ENCODE measurements around the gene HERPUD1. TPM values are rescaled to one million over a fixed set of nuclear protein-coding genes. Genes with fewer than 3 reads are reported as not detected.
A peak's percentile ranks its signal among the peaks of the same experiment; 100 is the strongest.
"Not testable (repeated sequence)": the region's sequence is repeated elsewhere in the genome, so short reads cannot be mapped to it uniquely, and the experiment has no call there.

HERPUD1 gene
- total RNA-seq, 2 donors from 2014 or later: 127 to 141 TPM

DNA sequence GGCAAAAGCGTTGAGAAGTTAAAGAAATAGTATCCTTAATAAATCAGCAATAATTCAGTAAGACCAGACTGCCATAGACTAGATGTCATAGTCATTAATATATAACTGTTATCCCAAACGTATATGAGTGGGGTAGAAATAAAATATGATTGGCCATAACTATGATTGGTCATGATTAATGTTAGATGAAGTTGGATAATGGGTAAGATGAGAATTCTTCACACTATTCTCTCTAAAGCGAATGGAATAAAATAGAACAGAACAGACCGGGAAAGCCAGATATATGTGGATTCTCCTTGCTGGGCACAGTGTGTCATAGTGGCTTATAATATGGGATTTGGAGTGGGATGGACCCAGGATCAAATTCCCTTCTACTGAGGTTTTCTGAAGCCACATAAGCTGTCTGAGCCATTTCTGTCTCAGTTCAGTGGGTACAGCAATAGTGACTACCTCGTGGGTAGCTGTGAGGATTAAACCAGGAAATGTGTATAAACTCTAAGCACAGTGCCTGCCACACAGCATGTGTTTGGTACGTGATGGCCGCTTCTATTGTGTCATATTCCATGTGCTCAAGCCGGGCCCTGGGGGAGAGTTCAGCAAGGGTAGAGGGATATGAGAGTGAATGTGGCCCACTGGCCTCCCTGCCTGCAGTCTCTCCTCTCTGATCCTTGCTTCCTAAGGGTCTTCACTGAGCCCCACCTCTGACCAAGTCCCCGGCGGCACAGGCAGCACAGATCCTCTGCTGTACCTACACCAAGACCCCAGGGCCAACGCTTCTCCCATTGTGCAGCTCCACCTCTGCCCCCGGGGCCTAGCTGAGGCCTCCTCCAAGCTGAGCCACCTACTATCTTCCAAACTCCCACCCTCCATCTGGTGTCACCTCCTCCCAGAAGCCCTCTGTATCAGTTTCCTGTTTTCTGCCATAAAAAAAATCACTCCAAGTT, 33.5 kb downstream of the HERPUD1 start:
- no peaks in the 10 kb centered on the region for H3K27me3 Mint-ChIP-seq
- no peaks in the 10 kb centered on the region for H3K9me3 Mint-ChIP-seq
- H3K4me3 Mint-ChIP-seq: no peak overlapping the region
- no peak for ATAC-seq
- DNase-seq (ENCODE audit: low spot score): no peak
- H3K4me1 Mint-ChIP-seq (ENCODE audit: low read depth in 2 of 2): peaks cover 16 to 17% of the 10 kb centered on the region in 2 donors
- H3K36me3 Mint-ChIP-seq: no peaks in the 10 kb centered on the region
- peak overlapping the region; percentile 64 for H3K27ac Mint-ChIP-seq

- Mint-ChIP-seq H3K4me3 (no peak overlapping the region), H3K9me3 (no peaks in the 10 kb centered on the region), H3K27ac (peak overlapping the region; percentile 64), H3K4me1 (ENCODE audit: low read depth in 2 of 2) (peaks cover 16 to 17% of the 10 kb centered on the region in 2 donors), H3K27me3 (no peaks in the 10 kb centered on the region), H3K36me3 (no peaks in the 10 kb centered on the region)
- DNase-seq (ENCODE audit: low spot score): no peak
- ATAC-seq: no peak
These were observed 34.1 kb downstream of the HERPUD1 start for GRCh38 chr16:56966093-56966475.

DNA sequence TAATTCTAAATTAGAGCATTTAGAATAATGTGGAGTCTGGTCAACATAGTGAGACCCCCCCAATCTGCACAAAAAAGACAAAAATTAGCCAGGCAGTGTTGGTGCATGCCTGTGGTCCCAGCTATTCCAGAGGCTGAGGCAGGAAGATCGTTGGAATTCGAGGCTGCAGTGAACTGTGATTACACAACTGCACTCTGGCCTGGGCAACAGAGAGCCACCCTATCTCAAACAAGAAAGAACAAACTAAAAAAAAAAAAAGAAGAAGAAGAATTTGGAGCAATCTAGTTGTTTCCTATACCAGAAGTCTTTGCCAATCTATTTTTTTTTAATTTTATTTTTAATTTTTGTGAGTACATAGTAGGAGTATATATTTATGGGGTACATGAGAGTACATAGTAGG, 35.8 kb downstream of the HERPUD1 start:
- no peaks in the 10 kb centered on the region for H3K36me3 Mint-ChIP-seq
- no peak overlapping the region for H3K27ac Mint-ChIP-seq
- ATAC-seq (no peak), DNase-seq (ENCODE audit: low spot score) (no peak)
- H3K9me3 Mint-ChIP-seq: no peaks in the 10 kb centered on the region
- H3K27me3 Mint-ChIP-seq: no peaks in the 10 kb centered on the region
- H3K4me3 Mint-ChIP-seq: no peak overlapping the region
- peaks cover 16 to 17% of the 10 kb centered on the region in 2 donors for H3K4me1 Mint-ChIP-seq (ENCODE audit: low read depth in 2 of 2)

GRCh38 chr16:56969769-56970168, 37.8 kb downstream of the HERPUD1 start:
- no peaks in the 10 kb centered on the region for H3K36me3 Mint-ChIP-seq
- peaks cover 14 to 16% of the 10 kb centered on the region in 2 donors for H3K4me1 Mint-ChIP-seq (ENCODE audit: low read depth in 2 of 2)
- H3K9me3 Mint-ChIP-seq: no peaks in the 10 kb centered on the region
- H3K27me3 Mint-ChIP-seq: no peaks in the 10 kb centered on the region
- H3K27ac Mint-ChIP-seq: no peak overlapping the region
- H3K4me3 Mint-ChIP-seq: no peak overlapping the region
- ATAC-seq: no peak
- no peak for DNase-seq (ENCODE audit: low spot score)

DNA sequence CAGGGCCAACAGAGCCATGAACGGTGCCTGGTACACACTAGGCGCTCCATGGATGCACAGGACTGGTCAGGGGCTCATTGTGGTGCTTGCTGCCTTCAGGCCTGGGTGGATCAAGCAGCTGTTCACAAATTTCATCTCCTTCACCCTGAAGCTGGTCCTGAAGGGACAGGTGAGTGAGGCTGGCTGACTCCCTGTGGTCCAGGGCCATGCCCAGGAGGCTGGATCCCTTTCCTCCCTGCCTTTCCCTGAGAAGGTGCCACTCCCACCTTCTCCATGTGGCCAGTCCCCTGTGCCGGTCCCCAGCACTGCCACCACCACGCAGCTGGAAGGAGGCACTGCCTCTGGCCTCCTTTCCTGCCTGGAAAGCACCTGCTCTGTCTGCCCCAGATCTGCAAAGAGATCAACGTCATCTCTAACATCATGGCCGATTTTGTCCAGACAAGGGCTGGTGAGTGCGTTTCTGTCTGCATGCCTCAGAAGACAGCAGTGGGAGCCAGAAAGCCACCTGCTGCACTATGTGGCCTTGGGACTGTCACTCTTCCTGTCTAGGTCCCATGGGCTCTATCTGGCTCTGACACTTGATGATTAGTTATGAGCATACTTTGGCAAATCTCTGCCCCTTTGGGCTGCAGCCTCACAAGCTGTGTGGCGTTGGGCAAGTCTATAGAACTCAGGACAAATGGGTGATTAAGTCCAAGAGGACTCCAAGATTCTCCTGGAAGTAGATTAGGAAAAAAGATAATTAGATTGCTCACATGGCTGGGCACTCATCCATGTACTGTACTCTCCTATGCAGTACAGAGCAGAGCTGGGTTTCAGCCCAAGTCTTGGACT, 39.2 kb downstream of the HERPUD1 start:
- peak overlapping the region in 1 of 2 donors; percentile 47 for H3K27ac Mint-ChIP-seq
- H3K36me3 Mint-ChIP-seq: no peaks in the 10 kb centered on the region
- H3K4me3 Mint-ChIP-seq: no peak overlapping the region
- H3K4me1 Mint-ChIP-seq (ENCODE audit: low read depth in 2 of 2): peaks cover 0 to 4% of the 10 kb centered on the region in 2 donors
- no peaks in the 10 kb centered on the region for H3K9me3 Mint-ChIP-seq
- ATAC-seq (peak in 1 of 2 donors; percentile 7), DNase-seq (ENCODE audit: low spot score) (peak; percentile 29)
- no peaks in the 10 kb centered on the region for H3K27me3 Mint-ChIP-seq

DNA sequence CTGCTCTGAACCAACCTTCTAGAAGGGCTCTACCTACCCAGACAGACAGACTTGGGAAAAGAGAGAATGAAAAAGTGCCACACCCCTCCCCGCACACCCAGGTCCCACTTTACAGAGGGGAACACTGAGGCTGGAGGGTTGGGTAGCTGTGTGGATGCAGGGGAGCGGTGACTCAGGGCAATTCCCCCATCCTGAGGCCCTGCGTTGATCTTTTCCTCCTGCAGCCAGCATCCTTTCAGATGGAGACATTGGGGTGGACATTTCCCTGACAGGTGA, 39.8 kb downstream of the HERPUD1 start:
- Mint-ChIP-seq H3K27ac (no peak overlapping the region), H3K9me3 (no peaks in the 10 kb centered on the region), H3K4me1 (ENCODE audit: low read depth in 2 of 2) (peaks cover 4% of the 10 kb centered on the region in 2 donors), H3K27me3 (peaks cover 0 to 5% of the 10 kb centered on the region in 2 donors), H3K36me3 (no peaks in the 10 kb centered on the region), H3K4me3 (no peak overlapping the region)
- ATAC-seq (no peak), DNase-seq (ENCODE audit: low spot score) (peak; percentile 49)

DNA sequence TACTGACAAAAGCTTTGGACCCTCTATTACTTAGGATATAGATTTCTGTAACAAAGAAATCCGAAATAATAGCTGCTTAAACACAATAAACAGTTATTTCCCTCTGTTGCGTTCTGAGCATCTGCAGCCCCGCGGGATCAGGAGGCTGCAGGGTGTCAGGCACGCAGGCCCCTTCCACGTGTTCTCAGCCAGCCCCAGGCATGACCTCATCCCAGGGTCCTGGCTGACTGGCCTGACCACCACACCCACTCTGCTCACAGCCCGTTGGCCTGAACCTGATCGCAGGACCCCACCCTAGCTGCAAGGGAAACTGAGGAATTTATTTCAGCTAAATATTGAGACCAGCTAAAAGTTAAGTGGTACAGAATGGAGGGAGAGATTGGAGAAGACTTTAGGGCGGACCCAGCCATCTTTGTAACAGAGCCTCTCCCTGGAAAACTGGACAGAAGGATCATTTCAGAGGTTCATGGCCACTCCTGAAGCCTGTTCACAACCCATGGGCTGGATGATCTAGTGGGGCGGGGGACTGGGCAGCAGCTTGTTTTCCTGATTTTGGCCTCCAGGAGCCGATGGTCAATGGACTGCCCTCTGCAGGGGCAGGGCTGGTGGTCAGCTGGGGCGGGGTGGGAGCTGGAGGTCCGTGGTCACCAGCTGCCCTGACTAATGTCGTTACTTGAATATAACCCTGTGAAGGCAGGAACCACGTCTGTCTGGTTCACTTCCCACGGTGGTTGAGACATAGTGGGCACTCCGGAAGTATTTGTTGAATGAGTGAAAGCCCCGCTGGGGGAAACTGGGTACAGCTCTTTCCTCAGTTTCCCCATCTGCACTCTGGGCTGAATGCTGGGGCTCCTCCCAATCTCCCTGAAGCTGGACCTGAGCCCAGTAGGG, 40.7 kb downstream of the HERPUD1 start:
- peaks cover 4 to 5% of the 10 kb centered on the region in 2 donors for H3K4me1 Mint-ChIP-seq (ENCODE audit: low read depth in 2 of 2)
- no peaks in the 10 kb centered on the region for H3K9me3 Mint-ChIP-seq
- H3K36me3 Mint-ChIP-seq: no peaks in the 10 kb centered on the region
- H3K27me3 Mint-ChIP-seq: peaks cover 0 to 7% of the 10 kb centered on the region in 2 donors
- H3K4me3 Mint-ChIP-seq: no peak overlapping the region
- ATAC-seq: no peak
- peak; percentile 38 for DNase-seq (ENCODE audit: low spot score)
- H3K27ac Mint-ChIP-seq: no peak overlapping the region

- no peak overlapping the region for H3K27ac Mint-ChIP-seq
- H3K4me3 Mint-ChIP-seq: no peak overlapping the region
- H3K27me3 Mint-ChIP-seq: peaks cover 0 to 7% of the 10 kb centered on the region in 2 donors
- ATAC-seq (no peak), DNase-seq (ENCODE audit: low spot score) (peak; percentile 41)
- H3K36me3 Mint-ChIP-seq: no peaks in the 10 kb centered on the region
- H3K9me3 Mint-ChIP-seq: no peaks in the 10 kb centered on the region
- peaks cover 4 to 5% of the 10 kb centered on the region in 2 donors for H3K4me1 Mint-ChIP-seq (ENCODE audit: low read depth in 2 of 2)
These were observed 41.4 kb downstream of the HERPUD1 start for GRCh38 chr16:56973294-56973689.

DNA sequence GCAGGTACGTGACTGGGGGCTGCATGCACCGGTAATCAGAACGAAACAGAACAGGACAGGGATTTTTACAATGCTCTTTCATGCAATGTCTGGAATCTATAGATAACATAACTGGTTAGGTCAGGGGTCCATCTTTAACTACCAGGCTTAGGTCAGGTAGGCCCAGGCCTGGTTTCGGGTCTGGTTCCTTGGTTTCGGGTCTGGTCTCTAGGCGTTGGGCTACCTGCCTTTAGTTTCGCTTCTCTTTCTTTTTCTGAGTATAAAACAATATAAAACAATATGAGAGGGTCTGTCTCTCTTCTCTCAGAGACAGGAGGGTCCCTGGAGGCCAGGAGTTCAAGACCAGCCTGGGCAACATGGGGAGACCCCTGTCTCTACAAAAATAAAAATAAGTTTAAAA, 42.0 kb downstream of the HERPUD1 start:
- not testable (repeated sequence) for H3K27me3 Mint-ChIP-seq; H3K36me3 Mint-ChIP-seq; H3K9me3 Mint-ChIP-seq; H3K4me1 Mint-ChIP-seq (ENCODE audit: low read depth in 2 of 2); ATAC-seq; H3K27ac Mint-ChIP-seq; H3K4me3 Mint-ChIP-seq
- DNase-seq (ENCODE audit: low spot score): peak; percentile 5

DNA sequence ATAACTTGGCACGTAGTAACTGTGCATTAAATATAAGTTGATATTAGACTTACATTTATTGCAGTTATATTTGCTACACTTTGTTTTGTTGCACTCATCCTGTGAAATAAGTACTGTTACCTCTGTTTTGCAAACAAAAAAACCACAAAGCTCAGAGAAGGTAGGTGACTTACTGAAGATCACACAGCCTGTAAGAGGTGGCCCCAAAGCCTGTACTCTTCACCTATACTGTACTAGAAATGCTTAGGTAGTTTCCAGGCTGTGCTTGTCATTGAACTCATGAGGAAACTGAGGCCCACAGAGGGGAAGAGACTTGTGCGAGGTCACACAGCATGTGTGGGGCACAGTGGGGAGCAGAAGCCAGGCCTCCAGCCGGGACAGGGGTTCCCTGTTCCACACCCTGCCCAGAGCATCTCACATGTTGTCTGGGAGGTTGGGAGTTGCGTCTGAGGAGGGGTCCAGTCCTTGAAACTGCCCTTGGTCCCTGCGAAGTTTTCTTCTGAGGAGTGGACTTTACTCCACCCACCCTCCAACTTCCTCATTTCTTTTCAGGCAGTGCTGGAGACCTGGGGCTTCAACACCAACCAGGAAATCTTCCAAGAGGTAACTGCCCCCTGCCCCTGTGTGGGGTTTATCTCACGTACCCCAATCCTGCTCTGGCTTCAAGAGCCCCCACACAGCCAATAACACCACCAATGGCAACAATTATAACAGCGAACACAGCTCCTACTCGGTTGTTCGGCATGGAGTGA, 42.8 kb downstream of the HERPUD1 start:
- Mint-ChIP-seq H3K4me1 (ENCODE audit: low read depth in 2 of 2) (peaks cover 4 to 5% of the 10 kb centered on the region in 2 donors), H3K36me3 (no peaks in the 10 kb centered on the region), H3K9me3 (no peaks in the 10 kb centered on the region), H3K27me3 (peaks cover 0 to 7% of the 10 kb centered on the region in 2 donors), H3K27ac (no peak overlapping the region), H3K4me3 (no peak overlapping the region)
- ATAC-seq (no peak), DNase-seq (ENCODE audit: low spot score) (peak; percentile 26)

GRCh38 chr16:56975714-56976113, 43.8 kb downstream of the HERPUD1 start:
- Mint-ChIP-seq H3K27me3 (peaks cover 0 to 7% of the 10 kb centered on the region in 2 donors), H3K4me1 (ENCODE audit: low read depth in 2 of 2) (peaks cover 5 to 6% of the 10 kb centered on the region in 2 donors), H3K9me3 (no peaks in the 10 kb centered on the region), H3K36me3 (no peaks in the 10 kb centered on the region), H3K27ac (no peak overlapping the region), H3K4me3 (no peak overlapping the region)
- no peak for ATAC-seq
- peak; percentile 31 for DNase-seq (ENCODE audit: low spot score)

DNA sequence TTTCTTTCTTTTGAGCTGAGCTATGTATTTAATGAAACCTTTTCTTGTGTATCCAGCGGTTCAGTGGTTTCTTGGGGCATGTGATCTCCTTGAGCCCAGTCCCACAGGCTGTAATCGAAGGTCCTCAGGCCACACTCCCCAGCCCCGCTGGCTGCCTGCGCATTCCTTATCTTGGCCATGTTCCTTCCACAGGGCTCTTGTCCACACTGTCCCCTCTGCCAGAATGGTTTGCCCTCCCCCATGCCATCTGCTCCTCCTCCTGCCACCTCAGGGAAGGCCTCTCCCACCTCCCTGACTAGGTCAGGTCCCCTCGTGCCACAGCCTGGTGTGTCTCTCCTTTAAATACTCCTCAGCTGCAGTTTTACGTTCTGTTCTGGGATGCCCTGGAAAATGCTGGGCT, 45.3 kb downstream of the HERPUD1 start:
- DNase-seq (ENCODE audit: low spot score) (peak; percentile 22), ATAC-seq (no peak)
- Mint-ChIP-seq H3K27ac (no peak overlapping the region), H3K4me3 (no peak overlapping the region), H3K4me1 (ENCODE audit: low read depth in 2 of 2) (peaks cover 13 to 16% of the 10 kb centered on the region in 2 donors), H3K27me3 (peaks cover 0 to 7% of the 10 kb centered on the region in 2 donors), H3K36me3 (no peaks in the 10 kb centered on the region), H3K9me3 (no peaks in the 10 kb centered on the region)

Measured in natural killer cell treated with Interleukin-12 subunit alpha and Interleukin-12 subunit beta and Interleukin-15 and Interleukin-18, amount 100 ng/mL, for 72 hours (primary cell).